NCI-H226 (cell line): ENCODE results near the gene SCART1.
"Not testable (repeated sequence)": the region's sequence is repeated elsewhere in the genome, so short reads cannot be mapped to it uniquely, and the experiment has no call there.

Source experiments
- DNase-seq: peaks from one replicate; pipeline ENCODE4 v3.0.0-alpha.2; 2015

Gene SCART1

DNA sequence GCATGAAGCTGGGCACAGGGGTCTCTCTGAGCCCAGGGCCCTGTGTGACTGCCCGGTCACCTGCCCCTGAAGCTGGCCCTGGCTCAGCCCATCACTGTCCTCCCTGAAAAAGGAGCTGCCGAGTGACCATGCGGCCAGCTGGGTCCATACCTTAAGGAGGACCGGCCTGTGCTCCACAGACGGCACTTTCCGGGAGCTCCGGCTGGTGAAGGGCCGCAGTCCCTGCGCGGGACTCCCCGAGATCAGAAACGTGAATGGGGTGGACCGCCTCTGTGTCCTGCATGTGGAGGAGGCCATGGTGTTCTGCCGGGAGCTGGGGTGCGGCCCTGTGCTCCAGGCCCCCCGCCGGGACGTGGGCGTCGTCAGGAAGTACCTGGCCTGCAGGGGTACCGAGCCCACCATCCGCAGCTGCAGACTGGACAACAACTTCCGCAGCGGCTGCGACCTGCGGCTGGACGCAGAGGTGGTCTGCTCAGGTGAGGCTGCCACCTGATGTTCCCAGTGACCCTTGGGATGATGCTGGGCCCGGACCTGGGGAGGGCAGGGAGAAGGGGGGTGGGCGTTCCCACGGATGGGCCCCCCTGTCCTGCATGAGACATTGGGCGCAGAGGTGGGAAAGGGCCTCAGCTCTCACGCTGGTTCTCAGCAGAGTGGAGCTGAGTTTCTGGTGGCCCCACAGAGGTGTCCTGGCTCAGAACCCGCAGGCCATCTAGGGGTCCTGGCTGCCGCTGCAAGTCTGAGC is 3.5 kb downstream of the SCART1 start:
- DNase-seq: no peak

DNA sequence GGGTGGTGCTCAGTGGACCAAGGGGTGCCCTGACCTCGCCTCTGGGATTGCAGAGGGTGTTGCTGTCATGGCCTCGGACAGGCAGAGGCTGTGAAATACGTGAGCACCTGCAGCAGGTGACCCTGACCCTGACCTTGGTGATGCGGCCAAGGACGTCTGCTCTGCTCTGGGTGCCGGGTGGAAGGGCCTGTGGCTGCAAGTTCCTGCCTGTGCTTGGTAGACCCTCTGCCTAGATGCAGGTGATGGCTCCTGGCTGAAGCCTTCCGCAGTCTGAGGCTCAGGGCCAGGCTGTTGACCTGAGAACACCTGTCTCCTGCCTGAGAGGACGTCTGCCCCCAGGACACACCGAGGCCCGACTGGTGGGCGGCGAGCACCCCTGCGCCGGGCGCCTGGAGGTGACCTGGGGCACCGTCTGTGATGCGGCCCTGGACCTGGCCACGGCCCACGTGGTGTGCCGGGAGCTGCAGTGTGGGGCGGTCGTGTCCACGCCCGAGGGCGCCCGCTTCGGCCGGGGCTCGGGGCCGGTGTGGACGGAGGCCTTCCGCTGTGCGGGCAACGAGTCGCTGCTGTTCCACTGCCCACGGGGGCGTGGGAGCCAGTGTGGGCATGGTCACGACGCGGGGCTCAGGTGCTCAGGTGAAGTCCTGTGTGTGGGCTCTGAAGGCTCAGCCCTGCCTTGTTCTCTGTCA is 4.4 kb downstream of the SCART1 start:
- no peak for DNase-seq

DNA sequence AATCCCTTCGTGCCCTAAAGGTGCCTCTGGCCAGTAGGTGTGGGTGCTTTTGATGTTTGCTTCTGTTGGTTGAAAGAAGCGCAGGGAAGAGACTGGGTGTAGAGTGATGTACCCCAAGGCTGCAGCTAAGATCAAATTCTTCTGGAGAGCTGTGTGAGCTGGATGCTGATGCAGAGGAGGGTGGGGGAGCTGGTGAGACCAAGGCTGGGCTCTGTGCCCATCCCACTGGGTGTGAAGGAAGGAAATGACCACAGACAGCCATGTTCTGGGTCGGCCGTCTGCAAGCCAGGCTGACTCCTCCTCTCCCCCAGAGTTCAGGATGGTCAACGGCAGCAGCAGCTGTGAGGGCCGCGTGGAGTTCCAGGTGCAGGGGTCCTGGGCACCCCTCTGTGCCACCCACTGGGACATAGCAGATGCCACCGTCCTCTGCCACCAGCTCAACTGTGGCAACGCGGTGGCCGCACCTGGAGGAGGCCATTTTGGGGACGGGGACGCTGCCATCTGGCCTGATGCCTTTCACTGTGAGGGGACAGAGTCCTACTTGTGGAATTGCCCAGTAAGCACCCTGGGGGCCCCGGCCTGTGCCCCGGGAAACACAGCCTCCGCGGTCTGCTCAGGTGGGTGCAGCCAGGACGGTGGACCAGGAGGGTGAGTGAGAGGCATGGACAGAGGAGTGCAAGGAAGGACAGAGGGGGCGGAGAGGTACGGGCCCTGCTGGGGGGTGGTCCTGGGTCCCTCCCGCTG is 5.1 kb downstream of the SCART1 start:
- DNase-seq: peak; percentile 17

DNA sequence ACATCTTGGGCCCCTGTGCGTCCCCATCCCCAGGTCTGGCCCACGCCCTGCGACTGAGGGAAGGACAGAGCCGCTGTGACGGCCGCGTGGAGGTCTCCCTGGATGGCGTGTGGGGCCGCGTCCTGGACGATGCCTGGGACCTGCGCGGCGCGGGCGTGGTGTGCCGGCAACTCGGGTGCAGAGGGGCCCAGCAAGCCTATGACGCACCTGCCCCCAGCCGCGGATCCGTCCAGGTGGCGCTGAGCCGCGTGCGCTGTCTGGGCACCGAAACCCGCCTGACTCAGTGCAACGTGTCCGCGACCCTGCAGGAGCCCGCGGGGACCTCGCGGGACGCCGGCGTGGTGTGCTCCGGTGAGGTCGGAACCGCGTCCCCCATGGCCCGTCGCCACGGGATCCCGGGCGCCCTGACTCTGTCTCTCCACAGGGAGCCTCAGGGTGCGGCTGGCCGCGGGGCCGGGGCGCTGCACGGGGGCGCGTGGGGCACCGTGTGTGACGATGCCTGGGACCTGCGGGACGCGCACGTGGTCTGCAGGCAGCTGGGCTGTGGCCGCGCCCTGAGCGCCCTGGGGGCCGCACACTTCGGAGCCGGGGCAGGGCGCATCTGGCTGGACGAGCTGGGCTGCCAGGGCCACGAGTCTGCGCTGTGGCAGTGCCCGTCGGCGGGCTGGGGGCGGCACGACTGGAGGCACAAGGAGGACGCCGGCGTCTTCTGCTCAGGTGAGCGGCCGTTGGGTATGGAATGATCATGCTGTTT is 5.9 kb downstream of the SCART1 start:
- no peak for DNase-seq

DNA sequence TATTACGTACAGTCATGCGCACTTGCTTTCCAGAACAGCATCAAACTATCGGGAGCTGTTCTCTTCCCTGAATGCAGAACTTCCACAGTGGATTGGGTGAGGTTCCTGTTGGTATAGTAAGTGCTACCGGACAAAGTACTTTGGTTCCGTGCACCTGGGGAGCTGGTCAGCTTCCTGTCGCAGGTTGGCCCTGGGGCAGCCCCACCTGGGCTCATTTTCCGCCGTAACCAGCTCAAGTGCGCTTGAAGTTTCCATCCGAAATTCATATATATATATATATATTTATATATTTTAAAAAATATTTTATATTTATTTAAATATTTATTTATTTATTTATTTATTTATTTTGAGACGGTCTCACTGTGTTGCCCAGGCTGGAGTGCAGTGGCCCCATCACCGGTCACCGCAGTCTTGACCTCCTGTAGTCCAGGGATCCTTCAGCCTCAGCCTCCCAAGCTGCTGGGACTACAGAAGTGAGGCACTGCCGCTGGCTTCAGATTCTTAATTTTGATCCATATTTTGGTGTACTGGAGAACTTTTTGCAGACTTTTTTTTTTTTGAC is 6.5 kb downstream of the SCART1 start:
- no peak for DNase-seq

DNA sequence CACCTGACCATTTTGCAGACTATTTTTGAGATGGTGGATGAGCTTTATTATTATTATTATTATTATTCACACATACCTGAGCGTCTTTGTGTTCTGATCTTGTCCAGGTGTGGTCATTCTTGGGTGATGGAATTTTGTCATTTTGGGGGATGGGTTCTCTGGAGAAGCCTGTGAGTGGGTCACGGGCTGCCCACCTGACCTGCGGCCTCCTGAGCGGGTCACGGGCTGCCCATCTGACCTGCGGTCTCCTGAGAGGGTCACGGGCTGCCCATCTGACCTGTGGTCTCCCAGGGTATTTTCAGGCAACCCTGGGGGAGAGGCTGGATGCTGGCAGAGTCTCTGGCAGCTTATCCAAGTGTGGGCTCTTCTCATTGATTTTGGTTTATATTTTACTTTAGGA is 7.3 kb downstream of the SCART1 start:
- no peak for DNase-seq

DNA sequence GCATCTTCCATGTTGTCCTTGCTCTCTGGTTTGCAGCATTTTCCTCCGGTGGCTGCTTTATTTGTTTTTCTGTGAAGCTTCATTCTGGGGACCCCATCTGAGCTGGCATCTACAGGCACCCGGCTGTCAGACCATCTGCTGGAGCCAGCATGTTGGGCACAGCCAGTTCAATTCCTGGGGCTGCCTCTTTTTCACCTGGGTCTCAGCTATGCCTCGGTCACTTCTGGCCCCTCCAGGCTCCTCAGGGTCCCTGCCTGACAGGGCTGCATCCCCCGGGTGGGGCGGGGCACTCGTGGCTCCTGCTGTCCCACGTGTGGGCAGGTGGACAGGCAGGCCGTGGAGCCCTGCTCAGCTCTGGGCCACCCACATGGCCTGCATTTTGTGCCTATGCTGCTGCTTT is 8.1 kb downstream of the SCART1 start:
- DNase-seq: no peak

DNA sequence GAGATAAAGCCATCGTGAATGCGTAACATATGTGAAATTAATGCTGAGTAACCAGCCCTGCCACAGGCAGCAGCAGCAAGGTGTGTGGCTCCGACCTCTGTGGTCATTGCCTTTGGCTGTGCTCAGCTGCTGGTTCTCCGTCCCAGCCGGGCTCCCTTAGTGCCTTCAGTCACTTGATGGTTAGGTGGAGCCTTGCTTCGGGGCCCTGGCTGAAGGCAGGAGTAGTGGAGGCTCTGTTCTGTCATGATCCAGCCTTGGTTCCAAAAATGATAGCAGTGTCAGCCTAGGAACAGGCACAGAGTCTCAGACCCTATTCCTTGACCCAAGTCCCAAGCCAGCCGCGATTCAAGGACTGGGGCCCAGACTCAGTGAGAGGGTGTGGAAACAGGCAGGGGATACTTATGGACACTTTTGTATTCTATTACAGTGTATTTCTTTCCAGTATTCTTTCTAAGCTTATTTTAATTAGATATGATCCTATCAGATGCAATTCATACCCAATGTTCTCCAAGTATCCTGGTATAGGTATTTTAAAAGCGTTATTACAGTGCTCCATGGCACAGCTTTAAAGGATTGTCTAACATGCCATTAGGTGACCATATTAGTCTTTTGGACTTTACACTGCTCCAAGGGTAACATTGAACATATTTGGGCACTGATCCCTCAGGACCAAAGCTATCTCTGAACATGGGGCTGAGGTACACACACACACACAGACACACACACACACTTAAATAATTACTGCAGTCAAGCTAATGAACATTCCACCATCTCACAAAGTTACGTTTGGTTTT is 9.0 kb downstream of the SCART1 start:
- DNase-seq: no peak

DNA sequence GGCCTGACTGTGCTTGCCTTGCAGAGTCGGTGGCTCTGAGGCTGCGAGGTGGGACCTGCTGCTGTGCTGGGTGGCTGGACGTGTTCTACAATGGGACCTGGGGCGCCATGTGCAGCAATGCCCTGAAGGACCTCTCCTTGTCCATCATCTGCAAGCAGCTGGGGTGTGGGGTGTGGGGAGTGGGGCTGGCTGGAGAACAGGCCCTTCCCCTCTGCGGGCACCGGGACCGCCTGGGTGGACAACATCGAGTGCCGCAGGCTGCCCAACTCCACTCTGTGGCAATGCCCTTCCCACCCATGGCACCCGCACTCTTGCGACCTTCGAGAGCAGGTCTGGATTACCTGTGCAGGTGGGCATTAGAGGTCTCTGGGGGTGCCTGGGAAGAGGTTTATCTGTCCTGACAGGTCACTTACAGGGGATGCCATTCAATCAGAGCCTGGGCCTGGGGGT is 10.9 kb downstream of the SCART1 start:
- DNase-seq: no peak

DNA sequence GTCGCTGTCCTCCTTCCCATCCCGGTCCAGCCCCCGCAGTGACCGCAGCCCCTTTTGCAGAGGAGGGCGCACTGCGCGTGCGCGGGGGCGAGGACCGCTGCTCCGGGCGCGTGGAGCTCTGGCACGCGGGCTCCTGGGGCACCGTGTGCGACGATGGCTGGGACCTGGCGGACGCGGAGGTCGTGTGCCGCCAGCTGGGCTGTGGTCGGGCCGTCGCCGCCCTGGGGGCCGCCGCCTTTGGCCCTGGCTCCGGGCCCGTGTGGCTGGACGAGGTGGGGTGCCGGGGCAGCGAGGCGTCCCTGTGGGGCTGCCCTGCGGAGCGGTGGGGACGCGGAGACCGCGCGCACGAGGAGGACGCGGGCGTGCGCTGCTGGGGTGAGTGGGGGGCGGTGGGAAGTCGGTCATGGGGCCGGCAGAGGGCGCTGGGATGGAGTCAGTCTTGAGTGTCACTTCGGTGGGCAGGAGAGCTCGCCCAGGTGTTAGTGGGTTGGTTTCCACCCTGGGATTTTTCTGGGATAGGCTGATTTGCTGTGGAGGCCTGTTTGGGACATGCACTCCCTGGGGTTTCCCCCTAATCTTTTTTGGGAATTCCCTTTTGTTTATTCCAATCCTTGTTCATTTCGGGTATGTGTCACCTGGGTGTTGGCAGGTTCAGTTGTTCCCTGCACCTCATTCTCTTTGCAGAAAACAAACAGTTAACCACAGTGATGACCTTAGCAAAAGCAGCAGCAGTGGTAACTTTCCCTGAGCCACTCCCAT is 11.6 kb downstream of the SCART1 start:
- no peak for DNase-seq

DNA sequence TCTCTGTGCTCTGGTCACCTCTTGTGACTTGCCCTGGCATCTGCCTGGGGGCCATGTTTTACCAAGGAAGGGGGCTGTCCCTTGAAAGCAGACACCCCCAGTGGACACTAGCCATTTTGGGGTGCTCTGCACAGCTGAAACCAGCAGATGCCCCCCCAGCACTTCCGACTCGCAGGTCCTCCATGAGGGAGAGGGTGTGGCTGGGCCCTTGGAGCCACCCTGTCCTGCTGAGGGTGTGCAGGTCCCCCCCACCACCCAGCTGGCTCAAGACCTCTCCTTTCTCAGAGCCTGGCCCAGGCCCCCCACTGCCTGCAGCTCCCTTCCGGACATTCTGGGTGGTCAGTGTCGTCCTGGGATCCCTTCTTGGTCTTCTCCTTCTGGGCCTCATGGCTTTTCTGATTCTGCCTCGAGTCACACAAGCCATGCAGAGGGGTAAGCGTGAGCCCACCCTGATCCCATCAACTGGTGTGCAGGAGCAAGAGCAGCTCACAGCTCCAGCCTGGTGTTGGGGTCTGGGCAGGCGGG is 12.3 kb downstream of the SCART1 start:
- no peak for DNase-seq

DNA sequence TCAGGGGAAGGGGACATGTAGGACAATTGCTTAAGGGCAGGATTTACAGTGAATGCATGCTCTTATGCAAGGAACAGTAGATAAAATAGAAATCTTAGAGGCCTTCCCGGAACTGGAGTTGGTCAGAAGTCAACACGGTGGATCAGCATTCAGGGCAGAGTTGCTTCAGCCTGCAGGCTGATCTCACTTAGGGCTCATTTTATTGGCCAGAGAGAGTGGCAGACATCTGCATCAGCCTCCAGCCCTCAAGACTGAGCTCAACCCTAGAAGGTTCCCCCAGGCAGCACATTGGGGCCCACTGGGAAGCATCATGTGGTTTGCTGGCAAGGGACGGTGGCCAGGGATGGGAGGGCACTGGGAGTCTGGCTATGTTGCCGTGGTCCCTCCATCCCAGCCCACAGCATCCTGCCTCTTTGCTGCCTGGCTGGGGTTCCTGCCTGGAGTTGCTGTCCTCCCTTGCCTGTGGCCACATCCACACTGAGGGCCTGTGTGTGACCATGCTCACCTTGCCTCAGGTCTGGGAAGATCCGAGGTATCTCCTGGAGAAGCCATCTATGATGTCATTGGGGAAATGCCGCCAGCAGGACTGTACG is 13.0 kb downstream of the SCART1 start:
- DNase-seq: no peak

DNA sequence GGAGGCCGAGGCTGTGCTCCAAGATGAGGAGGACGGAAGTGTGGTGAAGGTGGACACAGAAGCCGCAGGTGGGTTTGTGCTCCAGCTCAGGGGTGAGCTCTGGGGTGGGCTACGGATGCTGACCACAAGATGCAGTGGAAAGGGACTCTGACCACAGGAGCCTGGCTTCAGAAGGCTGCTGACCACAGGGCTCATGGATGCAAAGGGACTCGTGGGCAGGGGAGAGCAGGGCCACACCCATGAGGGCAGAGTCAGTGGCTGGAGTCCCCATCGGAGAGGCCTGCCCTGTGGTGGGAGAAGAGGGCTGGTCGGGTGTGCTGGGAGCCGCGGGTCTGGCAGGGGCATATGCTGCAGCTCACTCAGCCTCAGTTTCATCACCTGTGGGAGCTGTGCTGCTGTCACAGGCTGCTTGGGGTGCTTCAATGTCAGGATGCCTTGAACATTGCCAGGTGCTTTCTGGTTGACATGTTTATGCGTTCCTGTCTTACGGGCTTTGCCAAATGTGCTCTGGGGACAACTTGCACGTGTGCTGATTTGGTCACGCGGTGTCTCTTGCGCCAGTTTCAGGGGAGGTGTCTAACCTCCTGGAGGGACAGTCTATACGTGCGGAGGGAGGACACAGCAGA is 13.7 kb downstream of the SCART1 start:
- no peak for DNase-seq

DNA sequence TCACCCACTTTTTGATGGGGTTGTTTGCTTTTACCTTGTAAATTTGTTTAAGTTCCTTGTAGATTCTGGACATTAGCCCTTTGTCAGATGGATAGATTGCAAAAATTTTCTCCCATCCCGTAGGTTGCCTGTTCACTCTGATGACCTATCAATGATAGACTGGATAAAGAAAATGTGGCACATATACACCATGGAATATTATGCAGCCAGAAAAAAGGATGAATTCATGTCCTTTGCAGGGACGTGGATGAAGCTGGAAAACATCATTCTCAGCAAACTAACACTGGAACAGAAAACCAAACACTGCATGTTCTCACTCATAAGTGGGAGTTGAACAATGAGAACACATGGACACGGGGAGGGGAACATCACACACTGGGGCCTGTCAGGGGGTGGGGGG is 15.5 kb downstream of the SCART1 start:
- DNase-seq: not testable (repeated sequence)

DNA sequence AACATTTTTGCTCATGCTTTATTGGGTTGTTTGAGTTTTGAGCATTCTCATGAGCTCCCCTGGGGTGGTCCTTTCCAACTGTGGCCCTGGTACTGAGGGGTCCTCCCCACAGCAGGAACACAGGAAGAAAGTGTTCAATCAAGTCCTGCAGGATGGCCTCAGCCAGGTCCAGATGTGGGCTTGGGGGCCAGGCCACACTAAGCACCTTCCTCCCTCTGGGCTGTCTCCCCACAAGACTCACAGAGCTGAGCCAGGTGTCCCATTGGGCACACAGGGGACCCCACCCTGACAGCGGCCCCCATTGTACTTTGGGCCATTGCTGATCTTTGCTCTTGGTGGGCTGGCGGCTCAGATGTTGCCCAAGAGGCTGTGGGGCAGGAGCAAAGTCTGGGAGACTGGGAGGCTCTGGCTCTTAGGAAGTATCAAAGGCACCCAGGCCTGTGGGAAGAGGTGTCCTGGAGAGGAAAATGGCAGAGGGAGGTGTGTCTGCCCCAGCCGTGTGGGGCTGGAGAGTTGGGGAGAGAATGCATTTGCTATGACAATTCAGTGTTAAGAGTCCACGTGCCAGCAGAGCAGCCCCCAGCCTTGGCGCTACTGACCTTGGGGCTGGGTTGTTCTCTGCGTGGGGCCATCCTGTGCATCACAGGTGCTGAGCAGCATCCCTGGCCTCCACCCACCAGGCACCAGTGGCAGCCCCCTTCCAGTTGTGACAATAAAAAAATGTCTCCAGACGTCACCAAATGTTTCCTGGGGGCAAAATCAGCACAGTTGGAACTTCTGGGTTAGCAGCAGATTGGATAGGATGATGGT is 17.8 kb downstream of the SCART1 start:
- no peak for DNase-seq

DNA sequence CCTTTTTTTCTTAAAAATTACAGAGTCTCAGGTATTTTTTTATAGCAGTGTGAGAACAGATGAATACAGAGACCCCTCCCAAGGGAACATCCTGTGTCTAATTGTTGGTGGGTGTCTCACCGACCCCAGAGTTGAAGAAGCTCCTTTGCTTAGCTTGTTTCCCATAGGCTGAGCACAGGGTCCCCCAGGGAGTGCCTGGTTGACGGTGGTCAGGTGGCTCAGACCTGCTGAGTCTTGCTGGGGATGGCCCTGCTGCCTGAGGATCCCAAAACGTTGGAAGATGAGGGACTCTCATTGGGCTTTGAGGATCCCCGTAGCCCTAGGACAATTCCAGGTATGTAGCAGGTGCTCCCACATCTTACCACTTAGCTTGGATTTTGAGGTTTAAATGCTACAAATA is 19.5 kb downstream of the SCART1 start:
- DNase-seq: no peak

DNA sequence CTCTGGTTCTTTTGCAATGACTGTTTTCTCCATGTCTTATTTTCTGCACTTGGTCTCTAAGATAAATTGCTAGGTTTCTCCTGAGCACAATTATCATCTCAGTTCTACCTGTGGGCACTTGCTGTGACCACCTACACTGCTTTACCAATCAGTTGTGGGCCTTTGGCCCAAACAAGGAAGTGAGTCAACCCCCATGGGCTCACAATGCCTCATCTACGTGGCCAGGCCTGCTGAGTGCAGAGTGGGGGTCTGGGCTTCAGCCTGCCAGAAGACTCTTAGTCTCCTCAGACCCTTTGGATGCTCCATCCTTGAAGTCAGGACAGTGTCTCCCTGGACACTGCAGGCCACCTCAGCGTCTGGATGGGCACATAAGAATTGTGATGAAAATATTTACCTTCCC is 20.3 kb downstream of the SCART1 start:
- DNase-seq: no peak

DNA sequence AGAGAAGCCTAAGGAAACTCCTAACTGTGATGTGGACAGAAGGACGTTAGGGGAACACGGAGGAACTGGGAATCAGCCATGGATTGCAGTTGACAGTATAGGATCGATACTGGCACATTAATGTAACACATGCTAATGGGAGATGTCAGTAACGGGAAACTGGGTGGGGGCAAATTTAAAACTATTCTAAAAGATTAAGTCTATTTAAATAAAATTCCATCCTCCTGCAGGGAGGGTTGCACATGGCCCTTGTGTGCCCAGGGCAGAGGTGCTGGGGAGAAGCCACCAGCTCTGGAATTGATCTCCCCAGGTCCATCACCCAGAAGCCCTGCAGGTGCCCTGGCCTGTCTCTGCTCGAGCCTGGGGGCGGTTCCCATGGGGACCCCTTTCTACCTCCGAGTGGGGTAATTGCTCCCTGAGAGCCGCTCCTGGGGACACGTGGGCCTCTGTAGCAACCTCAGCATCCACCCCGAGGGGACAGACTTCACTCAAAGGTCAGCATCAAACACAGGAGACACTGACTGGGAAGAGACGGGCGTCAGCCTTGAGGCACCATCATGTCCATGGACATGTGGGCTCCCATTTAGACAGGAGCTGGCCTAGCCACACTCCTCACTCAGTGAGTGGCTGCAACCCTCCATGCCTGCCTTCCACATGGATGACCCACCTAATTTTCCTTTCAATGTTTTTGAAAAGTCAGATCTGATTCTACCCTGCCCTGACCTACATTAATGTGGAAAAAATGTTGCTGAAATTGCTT is 21.1 kb downstream of the SCART1 start:
- DNase-seq: no peak

DNA sequence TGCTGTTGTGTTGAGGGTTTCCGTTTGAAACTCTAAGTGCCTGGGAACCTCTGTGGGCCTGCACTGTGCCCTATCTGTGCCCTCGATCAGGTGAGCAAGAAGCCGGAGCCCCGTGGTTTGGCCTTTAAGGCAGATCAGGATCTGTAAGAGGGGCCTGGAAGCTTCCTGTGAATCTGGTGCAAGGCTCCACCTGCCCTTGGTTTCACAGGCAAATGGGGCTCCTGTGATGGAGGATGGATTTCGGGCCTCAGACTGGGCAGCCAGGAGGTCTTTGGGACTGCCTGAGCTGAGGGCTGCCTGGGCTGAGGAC is 21.6 kb downstream of the SCART1 start:
- DNase-seq: no peak
